GM21528 (cell line): ENCODE results near the gene TEDDM1.
A peak's percentile ranks its signal among the peaks of the same experiment; 100 is the strongest.
"Not testable (repeated sequence)": the region's sequence is repeated elsewhere in the genome, so short reads cannot be mapped to it uniquely, and the experiment has no call there.

Experiments
- ATAC-seq: cut with Tn5 transposase; IDR thresholded peaks from one replicate; pipeline ENCODE4 v1.9.1; 2021; ENCODE audit warnings: mild to moderate bottlenecking, moderate library complexity; ENCODE audit not compliant: unreplicated experiment, low FRiP score

TEDDM1 gene

DNA sequence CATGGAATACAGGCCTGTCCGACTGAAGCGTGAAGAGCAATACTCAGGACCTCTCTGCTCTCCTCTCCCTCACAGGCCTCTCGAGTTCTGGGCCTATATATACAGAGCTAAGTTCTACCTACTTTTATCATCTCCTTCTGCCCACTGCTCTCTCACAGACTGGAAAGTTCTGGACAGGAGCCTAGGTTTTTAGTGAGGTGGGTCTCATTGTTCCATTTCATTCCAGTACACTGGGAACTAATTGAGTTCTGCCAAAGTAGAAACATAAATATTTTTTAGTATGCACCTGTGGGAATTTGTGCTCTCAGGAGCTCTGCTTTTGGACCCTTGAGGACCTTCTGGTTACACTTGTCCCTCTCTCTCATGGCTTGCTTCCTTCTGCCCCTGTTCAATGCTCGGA, at the start of gene TEDDM1:
Gene TEDDM1 (minus strand): TSS at position 101 of the 400 bp plus-strand sequence. CDS start 182 bp downstream, outside the sequence.
- no peak for ATAC-seq

DNA sequence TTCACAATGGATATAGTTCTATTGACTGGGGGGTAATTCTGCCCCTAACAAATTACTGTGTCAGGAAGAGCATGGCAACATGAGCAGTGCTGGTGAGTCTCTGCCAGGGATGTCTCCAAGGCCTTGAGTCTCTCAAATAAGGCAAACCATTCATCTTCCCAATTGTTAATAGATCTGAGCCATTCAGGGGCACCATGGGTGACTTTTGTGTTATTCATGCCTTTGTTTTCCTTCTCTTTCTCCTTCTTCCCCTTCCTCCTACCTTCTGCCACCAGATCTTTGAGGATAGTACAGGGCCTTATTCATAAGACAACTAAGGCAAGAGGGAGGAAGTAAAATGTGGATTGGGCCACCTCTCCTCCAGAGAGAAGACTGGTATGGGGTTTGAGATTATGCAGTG, 49.6 kb upstream of the TEDDM1 start, which contains the start of gene RGSL1:
Gene RGSL1 (plus strand): TSS at position 60 of the 400 bp plus-strand sequence. CDS start 20 bp downstream, at position 80.
- ATAC-seq, result no peak

GRCh38 chr1:182447660-182448059, 47.2 kb upstream of the TEDDM1 start:
- ATAC-seq, result no peak

DNA sequence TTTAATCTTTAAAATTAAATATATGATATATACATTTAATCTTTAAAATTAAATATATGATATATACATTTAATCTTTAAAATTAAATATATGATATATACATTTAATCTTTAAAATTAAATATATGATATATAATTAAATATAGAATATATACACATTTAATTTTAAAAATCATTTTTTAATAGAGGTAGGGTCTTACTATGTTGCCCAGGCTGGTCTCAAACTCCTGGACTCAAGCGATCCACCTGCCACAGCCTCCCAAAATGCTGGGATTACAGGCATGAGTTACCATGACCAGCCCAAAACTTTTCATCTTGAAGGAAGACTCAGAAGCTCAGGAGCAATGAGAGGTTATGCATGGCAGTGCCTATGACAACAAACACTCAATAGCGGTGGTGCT, 46.7 kb upstream of the TEDDM1 start:
- ATAC-seq, result not testable (repeated sequence)

DNA sequence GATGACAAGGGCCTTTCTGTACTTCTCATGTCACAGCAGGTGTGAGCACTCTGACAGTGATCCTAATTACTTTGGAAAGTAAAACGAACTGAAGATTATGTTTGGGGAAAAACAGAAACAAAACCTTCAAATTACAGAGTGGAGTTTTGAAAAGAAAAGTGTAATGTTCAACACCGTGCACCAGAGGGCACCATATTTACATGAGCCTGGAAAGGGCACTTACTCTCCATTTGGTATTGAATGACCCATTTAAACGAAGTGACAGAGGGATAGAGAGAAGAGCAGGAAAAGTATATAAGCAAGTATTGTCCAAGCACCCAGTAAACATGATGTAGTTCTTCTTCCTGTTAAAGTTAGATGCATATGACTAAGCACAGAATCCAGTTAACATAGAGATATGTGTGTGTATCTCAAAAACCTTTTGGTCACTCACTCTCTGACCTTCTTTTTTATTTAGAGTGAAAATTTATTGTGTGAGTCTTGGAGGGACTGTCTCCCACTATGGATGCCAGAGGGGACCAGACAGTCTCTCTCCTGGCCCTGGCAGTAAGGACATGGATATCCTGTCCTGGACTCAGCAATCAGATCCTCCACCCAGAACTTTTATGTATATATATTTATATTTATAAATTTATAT, 45.7 kb upstream of the TEDDM1 start:
- ATAC-seq, result no peak

- ATAC-seq, result no peak
Measured at GRCh38 chr1:182444497-182444896, 44.0 kb upstream of the TEDDM1 start.

- no peak for ATAC-seq
Measured at GRCh38 chr1:182442333-182442732, 41.9 kb upstream of the TEDDM1 start.

GRCh38 chr1:182441719-182442118, 41.3 kb upstream of the TEDDM1 start:
- no peak for ATAC-seq

GRCh38 chr1:182438326-182438725, 37.9 kb upstream of the TEDDM1 start:
- no peak for ATAC-seq

DNA sequence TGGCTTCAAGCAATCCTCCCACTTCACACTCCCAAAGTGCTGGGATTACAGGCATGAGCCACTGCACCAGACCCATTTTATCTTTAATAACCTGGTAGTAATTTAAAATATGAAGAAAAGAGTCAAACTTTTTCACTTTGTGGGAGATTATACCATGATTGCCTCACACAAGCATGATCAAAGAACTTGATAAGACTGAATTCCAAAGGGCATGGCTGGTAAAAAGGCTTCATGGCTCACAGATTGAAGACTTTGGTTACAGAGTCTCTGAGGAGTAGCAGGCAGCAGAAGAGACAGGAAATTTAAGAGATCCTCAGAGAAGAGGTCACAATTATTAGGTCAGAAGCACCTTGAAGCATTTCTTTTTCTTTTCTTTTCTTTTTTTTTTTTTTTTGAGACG, 33.1 kb upstream of the TEDDM1 start:
- ATAC-seq, result no peak

DNA sequence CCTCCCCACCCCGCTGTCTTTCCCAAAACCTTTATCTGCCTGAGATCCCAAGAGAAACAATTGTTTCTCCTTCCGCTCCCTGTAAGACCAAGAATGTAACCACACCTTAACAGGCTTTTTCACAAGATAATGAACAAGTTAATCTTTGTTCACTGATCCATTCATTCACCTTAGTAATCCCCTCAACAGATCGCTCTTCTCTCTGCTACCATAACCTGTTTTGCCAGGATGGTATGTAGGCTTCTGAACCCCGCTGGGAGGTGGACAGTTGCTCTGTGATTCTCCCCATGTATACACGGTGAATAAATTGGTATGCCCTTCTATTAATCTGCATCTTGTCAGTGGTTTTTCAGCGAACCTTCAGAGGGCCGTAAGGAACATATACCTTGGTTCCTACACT, 30.8 kb upstream of the TEDDM1 start:
- ATAC-seq, result no peak

DNA sequence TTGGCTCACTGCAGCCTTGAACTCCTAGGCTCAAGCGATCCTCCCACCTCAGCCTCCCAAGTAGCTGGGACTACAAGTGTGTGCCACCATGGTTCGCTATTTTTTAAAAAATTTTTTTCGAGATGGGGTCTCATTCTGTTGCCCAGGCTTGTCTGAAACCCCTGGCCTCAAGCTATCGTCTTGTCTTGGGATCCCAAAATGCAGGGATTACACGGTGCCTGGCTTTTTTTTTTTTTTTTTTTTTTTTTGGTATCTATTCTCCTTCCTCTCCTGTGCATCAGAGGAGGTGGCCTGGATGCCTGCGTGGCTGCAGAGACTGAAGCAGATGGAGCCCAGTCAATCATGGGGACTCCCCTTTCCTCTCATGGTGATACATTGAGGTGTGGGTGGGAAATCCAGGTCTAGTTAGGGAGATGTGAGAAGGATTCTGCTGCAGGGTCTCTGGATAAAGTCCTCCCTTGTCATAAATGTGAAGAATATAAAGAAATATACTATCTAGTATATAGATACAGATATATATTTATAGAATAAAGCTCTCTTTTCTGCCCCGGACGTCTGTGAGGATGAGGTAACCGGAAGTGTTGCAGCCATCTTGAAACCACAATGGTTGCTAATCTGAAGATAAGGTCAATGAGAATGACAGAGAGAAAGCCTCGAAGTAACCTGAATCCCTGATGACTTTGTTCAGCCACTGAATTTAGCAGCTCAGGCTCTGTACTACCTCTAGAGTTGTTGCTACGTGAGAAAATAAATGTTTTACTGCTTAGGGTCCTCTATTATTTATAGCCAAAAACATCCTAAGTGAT, 30.0 kb upstream of the TEDDM1 start:
- no peak for ATAC-seq

GRCh38 chr1:182428043-182428442, 27.6 kb upstream of the TEDDM1 start:
- ATAC-seq, result no peak

DNA sequence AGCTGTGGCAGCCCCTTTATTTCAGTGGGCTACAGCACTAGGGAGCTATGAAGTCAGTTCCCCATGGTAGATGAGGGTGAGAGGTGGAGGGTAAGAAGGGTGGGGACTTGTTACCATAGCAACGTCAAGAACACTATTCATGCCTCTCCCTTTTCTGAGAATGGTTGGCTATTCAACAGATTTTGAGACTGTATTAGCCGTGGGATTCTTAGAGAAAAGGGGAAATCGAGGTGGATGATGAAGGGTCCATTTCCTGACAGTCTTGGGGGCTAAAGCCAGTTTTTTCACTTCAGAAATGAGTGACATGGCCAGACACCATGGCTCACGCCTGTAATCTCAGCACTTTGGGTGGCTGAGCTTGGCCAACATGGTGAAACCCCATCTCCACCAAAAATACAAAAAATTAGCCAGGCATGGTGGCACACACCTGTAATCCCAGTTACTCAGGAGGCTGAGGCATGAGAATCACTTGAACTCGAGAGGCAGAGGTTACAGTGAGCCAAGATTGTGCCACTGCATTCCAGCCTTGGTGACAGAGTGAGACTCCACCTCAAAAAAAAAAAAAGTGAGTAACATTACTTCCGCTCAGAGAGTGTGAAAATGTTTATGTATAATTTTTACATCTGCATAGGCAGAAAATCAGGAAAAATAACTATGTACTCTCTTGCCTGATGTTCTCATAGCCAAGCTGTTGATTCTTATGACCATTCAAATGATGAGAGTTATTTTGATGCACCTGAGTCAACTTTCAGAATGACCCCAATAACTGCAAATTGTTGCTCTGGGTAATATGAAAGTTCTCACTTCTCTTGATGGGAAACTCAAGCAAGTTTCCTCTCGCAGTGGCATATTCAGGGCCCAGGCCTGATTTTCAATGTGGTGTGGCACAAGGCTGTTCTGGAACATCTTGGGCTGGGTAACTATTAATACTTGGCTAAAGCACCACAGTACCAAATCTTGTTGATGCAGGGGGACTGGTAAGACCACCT, 26.3 kb upstream of the TEDDM1 start:
- ATAC-seq, result peak; percentile 83

- ATAC-seq, result no peak
Measured at GRCh38 chr1:182415789-182416188, 15.3 kb upstream of the TEDDM1 start.

DNA sequence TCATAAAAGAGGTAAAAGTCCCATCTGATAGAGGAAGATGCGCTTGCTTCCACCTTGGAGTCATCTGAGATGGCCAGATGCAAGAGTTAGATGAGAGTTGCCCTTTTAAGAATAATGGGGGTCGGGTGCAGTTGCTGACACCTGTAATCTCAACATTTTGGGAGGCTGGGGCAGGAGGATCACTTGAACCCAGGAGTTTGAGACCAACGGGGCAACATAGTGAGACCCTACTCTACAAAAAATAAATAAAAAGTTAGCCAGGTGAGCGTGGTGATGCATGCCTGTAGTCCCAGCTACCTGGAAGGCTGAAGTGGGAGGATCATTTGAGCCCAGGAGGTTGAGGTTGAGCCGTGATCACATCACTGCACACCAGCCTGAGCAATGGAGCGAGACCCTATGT, 13.5 kb upstream of the TEDDM1 start:
- no peak for ATAC-seq

DNA sequence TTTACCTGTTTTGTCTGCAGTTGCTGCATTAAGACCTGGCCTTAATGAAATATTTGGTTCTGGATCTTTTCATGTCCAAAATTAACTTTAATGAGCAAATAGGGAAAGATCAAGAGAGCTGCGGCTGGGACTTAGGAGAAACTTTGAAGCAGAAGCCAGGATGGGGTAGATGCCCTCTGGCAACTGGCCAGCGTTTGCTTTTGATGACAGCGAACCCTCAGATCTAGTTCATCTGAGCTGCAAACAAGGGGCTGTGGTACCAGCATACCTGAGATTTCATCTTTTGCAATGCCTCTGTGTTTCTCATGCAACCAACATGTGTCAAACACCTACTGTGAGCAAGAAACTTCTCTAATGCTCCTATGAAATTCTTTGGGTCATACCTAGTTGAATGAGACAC, 13.0 kb upstream of the TEDDM1 start:
- no peak for ATAC-seq

- no peak for ATAC-seq
Measured at GRCh38 chr1:182410620-182411273, 10.3 kb upstream of the TEDDM1 start.

- no peak for ATAC-seq
Measured at GRCh38 chr1:182410138-182410537, 9.7 kb upstream of the TEDDM1 start.

DNA sequence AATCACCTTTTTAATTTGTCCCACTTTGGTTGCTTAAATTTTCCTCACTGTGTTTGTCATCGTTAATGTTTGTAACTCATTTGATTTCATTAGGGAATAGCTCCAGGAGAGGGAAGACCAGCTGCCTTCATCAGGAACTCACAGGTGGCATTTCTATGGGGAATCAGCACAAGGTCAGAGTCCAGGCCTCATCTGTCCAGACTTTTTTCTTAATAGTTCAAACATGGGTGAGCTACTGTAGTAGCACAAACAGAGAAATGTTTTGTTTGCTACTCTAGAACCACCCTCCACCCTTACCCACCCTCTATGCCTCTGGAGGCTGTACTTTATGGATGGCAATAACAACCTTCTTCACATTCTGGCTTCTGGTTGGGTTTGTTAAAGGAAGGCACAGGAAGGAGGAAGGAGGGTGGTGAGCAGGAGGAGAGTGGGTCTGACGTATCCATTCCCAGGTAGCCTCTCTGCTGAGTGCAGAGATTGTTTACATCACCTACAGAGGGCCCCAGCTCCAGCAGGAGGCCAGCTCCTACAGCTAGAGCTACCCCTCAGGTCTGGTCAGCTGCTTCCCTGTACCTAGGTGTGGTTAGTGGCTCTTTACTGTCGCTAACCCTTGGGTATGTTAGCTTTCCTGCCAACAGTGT, 8.1 kb upstream of the TEDDM1 start:
- no peak for ATAC-seq
